ENCODE measurements around the gene ENTREP1.

ENTREP1 gene

DNA sequence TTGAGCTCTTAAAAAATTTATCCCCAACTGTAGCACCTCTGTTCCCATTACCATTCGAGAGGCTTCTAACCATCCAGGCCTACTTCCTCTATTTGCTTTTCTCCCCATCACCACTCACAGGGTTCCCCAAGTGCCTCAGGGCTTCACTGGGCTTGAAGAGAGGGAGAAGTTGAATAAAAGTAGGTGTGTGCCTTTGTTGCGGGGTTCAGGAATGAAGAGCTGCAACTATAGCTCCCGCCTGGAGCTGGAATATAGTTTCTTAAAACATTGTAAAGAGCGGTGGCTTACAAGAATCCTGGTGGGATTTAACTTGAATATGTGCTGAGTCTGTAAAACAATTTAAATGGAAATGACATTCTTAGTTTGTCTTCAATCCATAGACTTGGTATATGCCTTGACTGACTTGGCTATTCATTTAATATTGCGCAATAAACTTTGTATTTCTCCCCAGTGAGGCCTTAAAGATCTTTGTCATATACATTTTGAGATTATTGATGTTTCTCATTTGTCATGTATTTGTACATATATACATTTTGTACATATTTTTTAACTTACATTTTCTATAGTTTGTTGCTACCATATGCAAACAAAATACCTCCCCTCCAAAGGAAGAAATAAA is 7.2 kb downstream of the ENTREP1 start:
- Histone ChIP-seq H3K4me3 (no peak overlapping the region), H3K27ac (no peak overlapping the region)
- TF ChIP-seq, protein P1, sequence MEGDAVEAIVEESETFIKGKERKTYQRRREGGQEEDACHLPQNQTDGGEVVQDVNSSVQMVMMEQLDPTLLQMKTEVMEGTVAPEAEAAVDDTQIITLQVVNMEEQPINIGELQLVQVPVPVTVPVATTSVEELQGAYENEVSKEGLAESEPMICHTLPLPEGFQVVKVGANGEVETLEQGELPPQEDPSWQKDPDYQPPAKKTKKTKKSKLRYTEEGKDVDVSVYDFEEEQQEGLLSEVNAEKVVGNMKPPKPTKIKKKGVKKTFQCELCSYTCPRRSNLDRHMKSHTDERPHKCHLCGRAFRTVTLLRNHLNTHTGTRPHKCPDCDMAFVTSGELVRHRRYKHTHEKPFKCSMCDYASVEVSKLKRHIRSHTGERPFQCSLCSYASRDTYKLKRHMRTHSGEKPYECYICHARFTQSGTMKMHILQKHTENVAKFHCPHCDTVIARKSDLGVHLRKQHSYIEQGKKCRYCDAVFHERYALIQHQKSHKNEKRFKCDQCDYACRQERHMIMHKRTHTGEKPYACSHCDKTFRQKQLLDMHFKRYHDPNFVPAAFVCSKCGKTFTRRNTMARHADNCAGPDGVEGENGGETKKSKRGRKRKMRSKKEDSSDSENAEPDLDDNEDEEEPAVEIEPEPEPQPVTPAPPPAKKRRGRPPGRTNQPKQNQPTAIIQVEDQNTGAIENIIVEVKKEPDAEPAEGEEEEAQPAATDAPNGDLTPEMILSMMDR (IDR thresholded peaks at IDR 0.05): no peak
- no peak for DNase-seq (ENCODE audit: low spot score)

DNA sequence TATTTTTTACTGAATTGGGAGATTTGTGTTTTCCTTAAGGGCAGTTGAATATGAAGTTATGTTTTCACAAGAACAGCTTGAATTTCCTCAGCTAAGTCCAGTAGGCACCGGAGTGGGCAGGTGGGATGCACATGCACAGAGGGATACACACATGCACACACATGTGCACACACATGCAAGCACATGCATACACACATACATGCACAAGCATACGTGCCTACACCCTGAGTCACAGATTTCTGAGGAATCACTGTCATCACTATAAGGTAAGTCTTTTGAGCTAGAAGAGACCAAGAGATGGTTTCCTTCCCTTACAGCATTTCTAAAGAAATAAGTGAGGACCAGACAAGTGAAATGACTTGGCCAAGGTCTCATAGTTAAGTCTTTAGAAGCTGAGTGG is 8.7 kb downstream of the ENTREP1 start:
- H3K27ac ChIP-seq: no peak overlapping the region
- no peak overlapping the region for H3K4me3 ChIP-seq
- TF ChIP-seq, protein P1 (IDR thresholded peaks at IDR 0.05): no peak
- DNase-seq (ENCODE audit: low spot score): no peak

DNA sequence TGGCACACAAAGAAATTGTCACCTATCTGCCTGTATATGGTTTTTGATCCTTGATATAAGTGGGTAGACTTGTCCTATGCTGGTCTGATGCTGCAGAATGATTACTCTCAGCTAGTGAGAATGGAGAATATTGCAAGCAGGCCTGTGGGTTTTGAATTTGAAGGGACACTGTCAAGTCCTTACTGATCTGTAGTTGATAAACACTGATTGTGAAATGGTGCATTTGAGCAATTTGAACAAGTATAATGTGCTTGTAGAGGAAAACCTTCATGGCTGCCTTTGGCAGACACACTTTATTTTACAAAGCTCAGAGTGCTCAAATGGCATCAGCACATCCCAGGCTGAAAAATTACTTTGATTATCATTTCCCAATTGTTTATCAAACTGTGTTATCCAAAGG is 9.3 kb downstream of the ENTREP1 start:
- DNase-seq (ENCODE audit: low spot score): no peak
- TF ChIP-seq, protein P1 (IDR thresholded peaks at IDR 0.05): no peak
- Histone ChIP-seq H3K27ac (no peak overlapping the region), H3K4me3 (no peak overlapping the region)

DNA sequence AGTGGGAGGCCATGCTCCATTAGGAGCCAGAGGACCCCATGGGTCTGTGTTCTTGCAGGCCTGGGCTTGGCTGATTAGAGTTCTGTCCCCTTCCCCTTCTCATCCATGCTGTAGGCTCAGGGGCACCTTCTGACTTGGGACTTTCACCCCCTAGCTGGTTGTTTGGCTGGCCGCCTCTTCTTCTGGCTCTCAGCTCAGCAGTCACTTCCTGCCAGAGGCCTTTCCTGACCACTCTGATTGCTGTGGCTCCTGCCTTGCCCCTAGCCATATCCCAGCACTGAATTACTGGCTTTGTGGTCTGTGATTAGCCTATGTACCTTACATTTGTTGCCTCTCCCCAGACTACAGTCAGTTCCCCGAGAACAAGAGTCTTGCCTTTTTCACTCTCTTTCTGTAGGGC is 14.6 kb downstream of the ENTREP1 start:
- DNase-seq (ENCODE audit: low spot score): no peak
- Histone ChIP-seq H3K27ac (no peak overlapping the region), H3K4me3 (no peak overlapping the region)
- TF ChIP-seq, protein P1 (IDR thresholded peaks at IDR 0.05): no peak

DNA sequence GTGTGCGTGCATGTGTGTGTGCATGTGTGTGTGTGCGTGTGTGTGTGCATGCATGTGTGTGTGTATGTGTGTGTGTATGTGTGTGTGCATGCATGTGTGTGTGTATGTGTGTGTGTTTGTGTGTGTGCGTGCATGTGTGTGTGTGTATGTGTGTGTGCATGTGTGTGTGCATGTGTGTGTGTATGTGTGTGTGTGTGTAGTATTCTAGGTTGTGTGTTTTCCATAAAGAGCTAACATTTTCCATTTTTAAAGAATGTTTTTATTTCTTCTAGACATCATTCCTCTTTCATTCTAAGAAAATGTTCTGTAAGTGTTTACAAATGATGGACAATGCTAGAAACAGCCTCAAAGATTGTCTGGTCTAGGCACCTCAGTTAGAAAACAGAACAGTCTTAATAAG is 15.6 kb downstream of the ENTREP1 start:
- TF ChIP-seq, protein P1 (IDR thresholded peaks at IDR 0.05): no peak
- no peak overlapping the region for H3K4me3 ChIP-seq
- DNase-seq (ENCODE audit: low spot score): no peak
- no peak overlapping the region for H3K27ac ChIP-seq

DNA sequence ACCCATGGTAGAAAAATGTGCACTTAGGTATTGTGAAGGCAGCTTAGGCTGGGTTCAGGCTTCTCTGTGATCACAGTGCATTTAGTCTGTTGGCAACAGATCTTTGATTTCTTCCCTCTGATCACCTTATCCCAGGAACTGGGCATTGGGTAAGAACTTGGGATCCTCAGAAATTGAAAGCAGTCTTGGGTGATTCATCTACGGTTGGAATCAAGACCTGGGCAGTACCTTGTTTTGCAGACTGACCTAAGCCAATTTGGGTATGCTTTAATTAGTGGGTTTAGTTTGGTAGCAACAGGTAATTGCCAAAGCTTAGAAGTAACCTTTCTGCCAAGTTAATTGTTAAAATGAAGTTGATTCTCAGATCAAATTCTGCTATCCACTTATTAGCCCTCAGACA is 17.8 kb downstream of the ENTREP1 start:
- TF ChIP-seq, protein P1 (IDR thresholded peaks at IDR 0.05): no peak
- no peak overlapping the region for H3K4me3 ChIP-seq
- H3K27ac ChIP-seq: no peak overlapping the region
- no peak for DNase-seq (ENCODE audit: low spot score)

DNA sequence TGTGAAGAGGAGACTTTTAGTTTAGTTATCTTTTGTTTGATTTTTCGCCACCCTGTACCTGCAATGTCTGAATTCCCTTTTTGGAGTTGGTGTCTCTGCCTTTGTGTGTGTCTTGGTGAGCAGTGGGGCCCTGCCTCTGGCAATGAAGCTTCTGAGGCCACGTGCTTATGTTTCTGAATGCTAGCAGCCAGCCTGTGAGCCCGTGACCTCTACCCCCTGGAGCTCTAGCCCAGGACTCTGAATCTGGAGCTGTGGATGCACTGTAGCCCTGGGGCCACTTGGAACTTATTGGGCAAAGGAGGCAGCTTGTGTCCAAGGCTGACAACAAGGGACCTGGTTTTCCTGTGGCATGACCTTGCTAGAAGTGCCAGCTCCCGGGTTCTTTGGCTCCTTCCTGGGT is 19.4 kb downstream of the ENTREP1 start:
- no peak overlapping the region for H3K4me3 ChIP-seq
- TF ChIP-seq, protein P1 (IDR thresholded peaks at IDR 0.05): no peak
- DNase-seq (ENCODE audit: low spot score): no peak
- H3K27ac ChIP-seq: no peak overlapping the region
